DMS79 treated with DMSO at 0.1 percent for 48 hours (cell line): ENCODE data around the gene SULT1C3.

Source experiments
- DNase-seq: peaks from one replicate; lab custom pipeline; 2025; lab: John Stamatoyannopoulos, UW

Gene SULT1C3

DNA sequence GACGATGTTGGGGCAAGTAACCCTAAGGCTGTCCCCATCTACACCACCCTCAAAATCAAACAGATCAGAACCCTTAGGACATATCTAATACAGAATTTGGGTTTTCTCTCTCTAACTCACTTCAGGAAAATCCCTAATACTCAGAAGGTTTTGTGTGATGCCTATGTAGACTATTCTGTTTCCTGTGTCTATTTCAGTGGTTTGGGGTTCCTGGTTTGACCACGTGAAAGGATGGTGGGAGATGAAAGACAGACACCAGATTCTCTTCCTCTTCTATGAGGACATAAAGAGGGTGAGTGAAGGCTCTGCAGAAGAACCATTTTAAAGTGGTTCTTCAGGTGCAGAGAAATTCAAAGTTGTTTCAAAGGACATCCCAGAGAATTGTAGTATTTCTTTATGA, 65.2 kb downstream of the SULT1C3 start:
- no peak for DNase-seq

DNA sequence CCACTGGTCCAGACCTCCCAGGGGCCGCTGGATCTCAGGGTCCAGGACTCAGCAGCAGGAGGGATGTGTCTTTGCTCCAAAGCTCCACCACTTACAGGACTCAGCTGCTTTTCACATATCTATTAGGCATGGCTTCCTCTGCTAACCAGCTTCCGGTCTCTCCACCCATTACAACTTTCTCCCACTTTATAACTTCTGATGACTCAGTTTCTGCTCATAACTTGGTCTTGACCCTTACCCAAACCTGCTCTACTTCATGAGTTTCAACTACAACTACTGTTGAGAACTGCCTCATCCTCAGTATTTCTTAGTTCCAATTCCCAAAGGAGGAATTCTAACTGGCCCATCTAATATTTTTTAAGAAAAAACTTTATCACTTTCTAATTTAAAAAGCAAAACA, 66.1 kb downstream of the SULT1C3 start:
- DNase-seq, result no peak

DNA sequence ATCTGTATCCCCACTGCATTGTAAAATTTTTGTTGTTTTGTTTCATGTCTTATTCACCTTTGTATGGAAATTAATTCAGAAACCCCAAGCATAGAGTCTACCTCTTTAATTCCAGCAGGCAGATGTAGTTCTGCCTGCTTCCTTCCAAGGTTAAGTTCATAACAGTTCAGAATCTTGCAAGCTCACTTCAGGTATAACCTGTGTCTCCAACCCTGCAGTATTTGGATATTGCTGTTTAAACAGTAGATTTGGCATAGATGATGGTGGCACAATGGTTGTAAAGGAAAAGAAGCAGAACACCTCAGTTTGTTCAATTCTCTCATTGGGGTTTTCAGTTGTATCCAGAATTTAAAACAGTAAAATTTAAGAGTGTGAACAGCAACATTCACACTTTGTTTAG, 70.1 kb downstream of the SULT1C3 start:
- no peak for DNase-seq
